HL-60 (cell line): ENCODE measurements around the gene CYTIP.

Source experiments
- DNase-seq, 2 experiments: peaks; one replicate each; pipeline ENCODE4 v3.0.0-alpha.2; 2010 to 2020; ENCODE audit warnings: low read depth in 1 of 2, low spot score in 1 of 2
- H3K27ac ChIP-seq: fragments of 250-450 bp; sonication (Bioruptor Pico); replicated peaks from 2 replicates; pipeline ENCODE4 v1.5.1; 2020; ENCODE audit warnings: mild to moderate bottlenecking, moderate library complexity
- H3K27me3 ChIP-seq: fragments of 250-450 bp; sonication (Bioruptor Pico); 2 replicates; pipeline ENCODE4 v1.5.1; 2021; ENCODE audit warnings: mild to moderate bottlenecking, moderate library complexity; ENCODE audit not compliant: insufficient read depth, poor library complexity, severe bottlenecking
- H3K4me3 ChIP-seq: replicated peaks from 2 replicates; pipeline ENCODE4 v1.5.1; 2011; ENCODE audit warnings: mild to moderate bottlenecking, control low read depth, low read length; ENCODE audit not compliant: insufficient read depth
- GABPA ChIP-seq: IDR thresholded peaks from 2 replicates; pipeline ENCODE4 v1.6.1; 2012; ENCODE audit warnings: low read depth
- POLR2AphosphoS5 ChIP-seq: IDR thresholded peaks from 2 replicates; pipeline ENCODE4 v1.6.1; 2012; ENCODE audit warnings: low read depth
- SPI1 ChIP-seq: IDR thresholded peaks from 2 replicates; pipeline ENCODE4 v1.6.1; 2012; ENCODE audit warnings: low read depth, mild to moderate bottlenecking, borderline replicate concordance
- TF ChIP-seq, protein P1 (sequence below): IDR thresholded peaks from one replicate; pipeline ENCODE4 v1.5.1; 2011; ENCODE audit warnings: low read length, control low read depth, inconsistent platforms; ENCODE audit not compliant: insufficient read depth
- TF ChIP-seq, protein P2 (sequence below): IDR thresholded peaks from 2 replicates; pipeline ENCODE4 v1.6.1; 2012; ENCODE audit warnings: low read depth; ENCODE audit not compliant: insufficient replicate concordance

CYTIP gene

DNA sequence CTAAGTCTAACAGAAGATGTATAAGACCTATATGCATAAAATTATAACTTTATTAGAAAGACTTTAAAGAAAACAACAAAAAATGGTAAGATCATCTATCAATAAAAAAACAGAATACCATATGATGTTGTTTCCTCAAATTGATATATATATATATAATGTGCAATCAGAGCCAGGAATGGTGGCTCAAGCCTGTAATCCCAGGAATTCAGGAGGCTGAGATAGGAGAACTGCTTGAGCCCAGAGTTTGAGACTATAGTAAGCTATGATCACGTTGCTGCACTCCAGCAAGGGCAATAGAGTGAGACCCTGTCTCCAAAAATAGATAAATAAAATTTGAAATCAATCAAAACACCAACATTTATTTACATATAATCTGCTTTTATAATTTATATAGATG, 19.5 kb downstream of the CYTIP start:
- H3K27me3 ChIP-seq, result no peaks in the 10 kb centered on the region
- DNase-seq, result no peak
- no peak overlapping the region for H3K4me3 ChIP-seq
- TF ChIP-seq, protein P1, sequence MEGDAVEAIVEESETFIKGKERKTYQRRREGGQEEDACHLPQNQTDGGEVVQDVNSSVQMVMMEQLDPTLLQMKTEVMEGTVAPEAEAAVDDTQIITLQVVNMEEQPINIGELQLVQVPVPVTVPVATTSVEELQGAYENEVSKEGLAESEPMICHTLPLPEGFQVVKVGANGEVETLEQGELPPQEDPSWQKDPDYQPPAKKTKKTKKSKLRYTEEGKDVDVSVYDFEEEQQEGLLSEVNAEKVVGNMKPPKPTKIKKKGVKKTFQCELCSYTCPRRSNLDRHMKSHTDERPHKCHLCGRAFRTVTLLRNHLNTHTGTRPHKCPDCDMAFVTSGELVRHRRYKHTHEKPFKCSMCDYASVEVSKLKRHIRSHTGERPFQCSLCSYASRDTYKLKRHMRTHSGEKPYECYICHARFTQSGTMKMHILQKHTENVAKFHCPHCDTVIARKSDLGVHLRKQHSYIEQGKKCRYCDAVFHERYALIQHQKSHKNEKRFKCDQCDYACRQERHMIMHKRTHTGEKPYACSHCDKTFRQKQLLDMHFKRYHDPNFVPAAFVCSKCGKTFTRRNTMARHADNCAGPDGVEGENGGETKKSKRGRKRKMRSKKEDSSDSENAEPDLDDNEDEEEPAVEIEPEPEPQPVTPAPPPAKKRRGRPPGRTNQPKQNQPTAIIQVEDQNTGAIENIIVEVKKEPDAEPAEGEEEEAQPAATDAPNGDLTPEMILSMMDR, result no peak
- TF ChIP-seq, protein P2, sequence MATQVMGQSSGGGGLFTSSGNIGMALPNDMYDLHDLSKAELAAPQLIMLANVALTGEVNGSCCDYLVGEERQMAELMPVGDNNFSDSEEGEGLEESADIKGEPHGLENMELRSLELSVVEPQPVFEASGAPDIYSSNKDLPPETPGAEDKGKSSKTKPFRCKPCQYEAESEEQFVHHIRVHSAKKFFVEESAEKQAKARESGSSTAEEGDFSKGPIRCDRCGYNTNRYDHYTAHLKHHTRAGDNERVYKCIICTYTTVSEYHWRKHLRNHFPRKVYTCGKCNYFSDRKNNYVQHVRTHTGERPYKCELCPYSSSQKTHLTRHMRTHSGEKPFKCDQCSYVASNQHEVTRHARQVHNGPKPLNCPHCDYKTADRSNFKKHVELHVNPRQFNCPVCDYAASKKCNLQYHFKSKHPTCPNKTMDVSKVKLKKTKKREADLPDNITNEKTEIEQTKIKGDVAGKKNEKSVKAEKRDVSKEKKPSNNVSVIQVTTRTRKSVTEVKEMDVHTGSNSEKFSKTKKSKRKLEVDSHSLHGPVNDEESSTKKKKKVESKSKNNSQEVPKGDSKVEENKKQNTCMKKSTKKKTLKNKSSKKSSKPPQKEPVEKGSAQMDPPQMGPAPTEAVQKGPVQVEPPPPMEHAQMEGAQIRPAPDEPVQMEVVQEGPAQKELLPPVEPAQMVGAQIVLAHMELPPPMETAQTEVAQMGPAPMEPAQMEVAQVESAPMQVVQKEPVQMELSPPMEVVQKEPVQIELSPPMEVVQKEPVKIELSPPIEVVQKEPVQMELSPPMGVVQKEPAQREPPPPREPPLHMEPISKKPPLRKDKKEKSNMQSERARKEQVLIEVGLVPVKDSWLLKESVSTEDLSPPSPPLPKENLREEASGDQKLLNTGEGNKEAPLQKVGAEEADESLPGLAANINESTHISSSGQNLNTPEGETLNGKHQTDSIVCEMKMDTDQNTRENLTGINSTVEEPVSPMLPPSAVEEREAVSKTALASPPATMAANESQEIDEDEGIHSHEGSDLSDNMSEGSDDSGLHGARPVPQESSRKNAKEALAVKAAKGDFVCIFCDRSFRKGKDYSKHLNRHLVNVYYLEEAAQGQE, result no peak
- TF ChIP-seq GABPA (no peak), POLR2AphosphoS5 (no peak), SPI1 (no peak)
- no peak overlapping the region for H3K27ac ChIP-seq

DNA sequence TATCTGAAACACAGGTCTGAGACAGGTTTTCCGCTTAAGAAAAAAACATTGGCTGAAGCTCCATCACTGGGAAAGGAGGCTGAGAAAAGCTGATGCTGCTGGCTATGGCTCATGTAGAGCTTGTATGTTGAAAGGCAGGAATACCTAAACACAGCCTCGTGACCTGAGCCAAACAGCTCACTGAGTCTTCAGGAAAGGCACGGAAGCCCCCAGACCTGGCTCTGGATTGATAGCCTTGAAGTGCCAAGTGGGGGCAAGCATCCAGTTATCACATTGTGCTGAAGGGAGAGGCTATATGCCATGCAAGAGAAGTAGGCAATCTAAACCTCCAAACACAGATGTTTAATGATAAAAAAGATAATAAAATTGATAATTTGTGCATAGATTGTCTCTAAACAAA, 21.9 kb downstream of the CYTIP start:
- H3K27me3 ChIP-seq, result no peaks in the 10 kb centered on the region
- peak overlapping the region; percentile 80 for H3K27ac ChIP-seq
- TF ChIP-seq, protein P2, result no peak
- TF ChIP-seq, protein P1, result no peak
- TF ChIP-seq GABPA (no peak), SPI1 (no peak), POLR2AphosphoS5 (no peak)
- no peak overlapping the region for H3K4me3 ChIP-seq
- no peak for DNase-seq

DNA sequence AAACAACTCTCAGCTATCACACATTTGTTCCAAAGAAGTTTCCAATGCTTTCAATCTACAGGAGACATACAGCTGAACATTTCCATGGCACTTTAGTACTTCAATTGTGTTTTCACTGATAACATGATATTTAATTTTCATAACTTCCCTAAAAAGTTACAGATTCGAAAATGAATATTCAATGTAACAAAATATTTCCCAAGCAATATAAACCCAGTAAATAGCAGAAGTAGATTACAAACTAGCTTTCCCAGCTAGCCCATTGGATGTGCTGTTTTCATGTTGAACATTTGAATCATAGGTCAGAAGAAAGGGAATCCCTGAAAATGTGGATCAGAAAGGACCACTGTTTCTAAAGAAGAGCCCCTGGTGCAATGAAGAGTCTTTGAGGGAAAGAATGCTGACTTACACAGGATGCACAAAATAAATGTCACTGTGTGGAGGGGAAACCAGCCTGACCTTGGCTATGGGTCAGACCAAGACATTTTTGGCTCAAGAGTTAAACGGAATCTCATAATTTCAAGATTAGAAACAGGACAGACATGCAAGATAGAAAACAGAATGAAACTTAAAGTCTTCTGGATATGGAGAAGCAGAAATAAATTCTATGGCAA, 22.5 kb downstream of the CYTIP start:
- TF ChIP-seq GABPA (no peak), SPI1 (no peak), POLR2AphosphoS5 (no peak)
- TF ChIP-seq, protein P1, result no peak
- TF ChIP-seq, protein P2, result no peak
- Histone ChIP-seq H3K27ac (peak overlapping the region; percentile 80), H3K27me3 (no peaks in the 10 kb centered on the region)

More for the DNA sequence above, 22.5 kb downstream of the CYTIP start:
- DNase-seq, result no peak
- H3K4me3 ChIP-seq, result no peak overlapping the region
